ENCODE measurements around the gene PPIP5K2. TPM values are rescaled to one million over a fixed set of nuclear protein-coding genes. Genes with fewer than 3 reads are reported as not detected.

PPIP5K2 gene
- total RNA-seq, 1 donor from 2014 or later, result 43.9 TPM

GRCh38 chr5:103224118-103224893 is 104.2 kb downstream of the PPIP5K2 start:
- no peak for DNase-seq
- intact Hi-C loops (cut with DNase I), result no loop called here
- peak; percentile 89 for ATAC-seq (ENCODE audit: poor library complexity)

DNA sequence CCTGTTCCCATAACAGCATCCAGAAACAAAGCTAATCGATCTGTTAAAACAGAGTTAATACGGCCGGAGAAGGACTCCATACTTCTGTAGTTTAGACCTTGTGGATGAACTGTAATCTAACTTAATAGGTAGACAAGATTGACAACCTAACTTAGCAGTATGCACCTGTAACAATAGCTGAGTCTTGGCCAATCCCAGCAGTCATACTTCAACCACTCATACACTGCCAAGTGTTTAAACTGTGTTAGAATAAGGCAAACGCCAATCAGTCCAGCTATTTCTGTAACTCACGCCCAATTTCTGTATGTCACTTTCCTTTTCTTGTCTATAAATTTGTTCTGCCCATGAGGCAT is 104.8 kb downstream of the PPIP5K2 start:
- intact Hi-C loops (cut with DNase I), result no loop called here
- ATAC-seq (ENCODE audit: poor library complexity), result no peak
- no peak for DNase-seq

- DNase-seq (no peak), ATAC-seq (ENCODE audit: poor library complexity) (no peak)
- intact Hi-C loops (cut with DNase I), result no loop called here
Measured at GRCh38 chr5:103228061-103228460, 108.0 kb downstream of the PPIP5K2 start.

DNA sequence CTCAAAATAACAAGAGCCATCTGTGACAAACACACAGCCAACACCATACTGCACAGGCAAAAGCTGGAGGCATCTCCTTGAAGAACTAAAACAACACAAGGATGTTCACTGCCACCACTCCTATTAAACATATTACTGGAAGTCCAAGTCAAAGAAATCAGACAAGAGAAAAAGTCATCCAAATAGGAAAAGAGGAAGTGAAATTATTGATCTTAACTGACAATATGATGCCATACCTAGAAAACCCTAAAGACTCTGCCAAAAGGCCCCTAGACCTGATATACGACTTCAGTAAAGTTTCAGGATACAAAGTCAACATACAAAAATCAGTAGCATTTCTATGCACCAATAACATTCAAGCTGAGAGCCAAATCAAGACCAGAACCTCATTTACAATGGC is 108.5 kb downstream of the PPIP5K2 start:
- no peak for DNase-seq
- intact Hi-C loops (cut with DNase I), result no loop called here
- no peak for ATAC-seq (ENCODE audit: poor library complexity)

DNA sequence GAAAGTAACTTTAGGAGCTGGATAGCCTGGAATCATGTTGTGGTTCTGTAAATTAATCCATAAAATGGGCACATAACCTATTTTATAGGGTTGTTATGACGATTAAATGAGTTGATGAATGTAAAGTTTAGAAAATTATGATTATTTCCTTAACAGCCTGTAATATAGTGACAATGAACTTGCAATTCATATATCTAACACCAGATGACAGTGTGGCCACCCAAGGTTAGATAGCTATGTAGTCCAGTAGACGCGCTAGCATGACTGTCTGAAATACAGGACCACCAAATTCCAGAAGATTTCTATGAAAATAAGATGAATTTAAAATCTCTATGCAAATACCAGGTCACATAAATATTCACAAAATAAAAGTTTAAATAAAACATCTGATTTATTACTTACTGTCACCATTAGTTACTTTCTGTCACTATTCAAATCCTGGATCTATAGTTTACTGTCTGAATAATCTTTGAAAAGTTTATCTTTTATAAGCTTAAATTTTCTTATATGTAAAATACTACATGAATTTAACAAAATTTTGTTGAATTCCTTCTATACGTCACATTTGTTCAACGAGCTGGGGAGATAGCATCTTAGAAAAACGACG is 112.4 kb downstream of the PPIP5K2 start:
- DNase-seq (no peak), ATAC-seq (ENCODE audit: poor library complexity) (peak; percentile 79)
- intact Hi-C loops (cut with DNase I), result loop anchor here (2.0 kb wide), 1 partner anchor 242 kb away; no protein-coding TSS in a partner anchor

- intact Hi-C loops (cut with DNase I), result no loop called here
- ATAC-seq (ENCODE audit: poor library complexity) (no peak), DNase-seq (no peak)
Measured at GRCh38 chr5:103234239-103234975, 114.3 kb downstream of the PPIP5K2 start.

- ATAC-seq (ENCODE audit: poor library complexity), result no peak
- intact Hi-C loops (cut with DNase I), result no loop called here
- DNase-seq, result no peak
Measured at GRCh38 chr5:103235891-103236290, 115.8 kb downstream of the PPIP5K2 start.

DNA sequence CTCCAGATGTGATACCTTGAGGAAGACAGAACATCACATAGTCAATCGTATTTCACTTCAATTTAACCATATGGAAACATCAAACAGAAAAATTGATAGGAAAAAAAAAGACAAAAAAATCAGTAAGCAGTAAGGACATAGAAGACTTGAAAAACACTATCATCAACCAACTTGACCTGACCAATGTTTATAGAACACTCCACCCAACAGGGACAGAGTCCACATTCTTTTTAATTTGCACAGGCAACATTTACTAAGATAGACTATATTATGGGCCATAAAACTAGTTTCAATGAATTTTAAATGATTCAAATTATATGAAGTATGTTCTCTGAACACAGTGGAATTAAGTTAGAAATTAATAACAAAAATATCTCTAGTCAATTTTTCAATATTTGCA is 117.7 kb downstream of the PPIP5K2 start:
- intact Hi-C loops (cut with DNase I), result no loop called here
- DNase-seq, result no peak
- ATAC-seq (ENCODE audit: poor library complexity), result no peak

DNA sequence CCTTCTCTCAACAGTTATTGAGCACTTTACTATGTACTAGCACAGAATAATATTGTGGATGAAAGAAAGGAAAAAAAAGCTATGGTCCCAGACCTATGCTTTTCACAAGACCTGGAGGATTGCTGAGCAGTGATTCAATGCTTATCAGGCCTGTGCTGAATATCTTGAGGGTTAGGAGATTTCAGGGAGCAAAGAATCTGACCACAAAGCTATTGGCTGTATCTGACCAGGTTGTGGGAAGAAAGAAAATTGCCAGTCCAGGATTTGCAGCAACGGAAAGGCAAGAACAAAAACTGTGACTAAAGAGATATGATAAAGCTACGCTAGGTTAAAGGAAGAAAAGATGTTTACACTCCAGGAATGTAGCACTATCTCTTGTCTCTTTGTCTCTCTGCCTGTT is 123.6 kb downstream of the PPIP5K2 start:
- ATAC-seq (ENCODE audit: poor library complexity), result no peak
- intact Hi-C loops (cut with DNase I), result no loop called here

GRCh38 chr5:103244398-103244797 is 124.3 kb downstream of the PPIP5K2 start:
- ATAC-seq (ENCODE audit: poor library complexity) (no peak), DNase-seq (no peak)
- intact Hi-C loops (cut with DNase I), result no loop called here

More for the DNA sequence above, 123.6 kb downstream of the PPIP5K2 start:
- no peak for DNase-seq

DNA sequence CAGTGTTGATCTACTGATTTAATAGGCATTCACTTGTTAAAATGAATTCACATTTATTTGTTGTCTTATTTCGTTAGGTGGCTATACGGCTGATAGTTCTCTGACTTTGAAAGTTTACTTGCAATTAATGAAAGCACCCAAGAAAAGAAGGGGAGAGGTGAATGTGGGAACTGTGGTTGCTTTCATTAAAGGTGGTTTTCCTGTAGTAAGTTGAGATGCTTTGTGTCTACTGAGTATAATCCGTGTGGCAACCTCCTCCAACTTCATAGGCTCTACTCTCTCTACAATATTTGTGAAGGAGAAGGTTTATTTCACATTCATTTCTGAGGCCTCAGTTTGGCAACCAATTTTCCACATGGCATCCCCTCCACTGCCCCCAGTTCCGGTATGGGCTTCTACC is 125.7 kb downstream of the PPIP5K2 start:
- no peak for ATAC-seq (ENCODE audit: poor library complexity)
- intact Hi-C loops (cut with DNase I), result no loop called here
- no peak for DNase-seq

DNA sequence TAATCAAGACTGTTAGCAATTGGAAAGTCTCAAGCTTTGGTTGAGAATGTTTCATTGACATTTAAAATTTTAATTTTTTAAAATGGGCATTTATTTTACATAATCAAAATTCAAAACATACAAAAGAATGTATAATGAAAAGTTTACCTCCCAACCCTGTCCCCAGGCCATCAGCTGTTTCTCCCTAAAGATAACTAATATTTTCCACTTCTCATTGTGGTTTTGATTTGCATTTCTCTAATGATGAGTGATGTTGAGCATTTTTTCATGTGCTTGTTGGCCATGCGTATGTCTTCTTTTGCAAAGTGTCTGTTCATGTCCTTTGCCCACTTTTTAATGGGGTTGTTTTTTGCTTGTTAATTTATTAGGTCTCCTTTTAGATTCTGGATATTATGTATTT is 127.0 kb downstream of the PPIP5K2 start:
- ATAC-seq (ENCODE audit: poor library complexity), result no peak
- intact Hi-C loops (cut with DNase I), result no loop called here

GRCh38 chr5:103249068-103249467 is 129.0 kb downstream of the PPIP5K2 start:
- no peak for ATAC-seq (ENCODE audit: poor library complexity)
- intact Hi-C loops (cut with DNase I), result no loop called here
- DNase-seq, result no peak

More for the DNA sequence above, 127.0 kb downstream of the PPIP5K2 start:
- DNase-seq, result no peak

- ATAC-seq (ENCODE audit: poor library complexity), result no peak
- intact Hi-C loops (cut with DNase I), result loop anchor here (5.0 kb wide), 1 partner anchor 307 kb away; the partner anchor contains the start of gene NUDT12
Measured at GRCh38 chr5:103254921-103255320, 134.8 kb downstream of the PPIP5K2 start.

GRCh38 chr5:103255691-103256090 is 135.6 kb downstream of the PPIP5K2 start:
- DNase-seq (no peak), ATAC-seq (ENCODE audit: poor library complexity) (no peak)
- intact Hi-C loops (cut with DNase I), result loop anchor here (5.0 kb wide), 1 partner anchor 307 kb away; the partner anchor contains the start of gene NUDT12

More at GRCh38 chr5:103254921-103255320, 134.8 kb downstream of the PPIP5K2 start:
- no peak for DNase-seq

- intact Hi-C loops (cut with DNase I), result loop anchor here (5.0 kb wide), 1 partner anchor 306 kb away; the partner anchor contains the start of gene NUDT12
- DNase-seq, result no peak
- no peak for ATAC-seq (ENCODE audit: poor library complexity)
Measured at GRCh38 chr5:103256178-103256577, 136.1 kb downstream of the PPIP5K2 start.

GRCh38 chr5:103258368-103258956 is 138.4 kb downstream of the PPIP5K2 start, which contains the start of gene MACIR:
MACIR (plus strand) TSS chr5:103258763; CDS start chr5:103275920, 17,157 bp downstream.
- ATAC-seq (ENCODE audit: poor library complexity), result peak; percentile 98
- DNase-seq, result peak; percentile 99
- intact Hi-C loops (cut with DNase I), result loop anchor here (5.0 kb wide), 1 partner anchor 304 kb away; the partner anchor contains the start of gene NUDT12

DNA sequence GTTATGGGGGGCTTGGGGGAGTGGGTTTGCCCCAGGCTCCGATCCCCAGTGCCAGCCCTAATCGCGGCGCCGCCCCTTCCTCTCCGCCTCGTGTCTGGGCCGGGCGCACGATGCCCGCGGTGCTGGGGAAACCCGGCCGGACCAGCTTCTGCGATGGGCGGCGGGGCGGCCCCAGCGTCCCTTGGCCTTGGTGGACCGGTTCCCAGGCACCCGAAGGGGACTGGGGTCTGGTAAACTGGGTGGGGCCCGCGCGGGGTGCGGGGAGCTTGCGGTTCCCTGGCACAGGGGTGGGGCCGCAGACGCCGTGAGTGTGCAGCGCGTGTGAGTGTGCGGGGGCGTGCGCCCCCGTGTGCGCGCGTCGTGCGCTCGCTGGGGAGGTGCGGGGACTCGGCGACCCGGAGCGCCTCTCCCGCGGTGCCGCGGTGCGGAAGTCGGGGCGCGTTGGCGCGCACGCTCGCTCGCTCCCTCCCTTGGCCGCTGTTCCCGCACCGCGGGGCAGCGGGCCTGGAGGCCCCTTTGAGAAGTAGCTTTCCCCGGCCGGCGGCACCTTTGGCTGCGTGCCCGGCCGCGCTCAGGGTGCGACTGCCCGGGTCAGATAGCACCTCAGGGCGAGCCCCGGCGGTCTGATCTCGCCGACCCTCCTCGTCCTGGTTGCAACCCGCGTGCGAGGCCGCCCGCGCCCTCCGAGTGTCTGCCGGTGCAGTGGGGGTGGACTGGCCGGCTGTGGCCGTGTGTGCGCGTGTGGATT is 139.0 kb downstream of the PPIP5K2 start:
- DNase-seq (peak; percentile 75), ATAC-seq (ENCODE audit: poor library complexity) (peak; percentile 67)
- intact Hi-C loops (cut with DNase I), result loop anchor here (5.0 kb wide), 1 partner anchor 303 kb away; the partner anchor contains the start of gene NUDT12
